Liver (tissue), 3 donors: ENCODE results near the gene CGN.

ENCODE experiments used
- FOXA1 ChIP-seq: IDR thresholded peaks from 2 replicates; pipeline ENCODE4 v1.6.1; 2016; ENCODE audit warnings: antibody characterized with exemption
- JUND ChIP-seq, 2 donors: IDR thresholded peaks; 2 replicates each; pipeline ENCODE4 v1.6.1; 2016; ENCODE audit warnings: antibody characterized with exemption in 2 of 2
- RAD21 ChIP-seq, 2 donors: IDR thresholded peaks; 2 replicates each; pipeline ENCODE4 v1.6.1; 2016; ENCODE audit warnings: antibody characterized with exemption in 2 of 2, mild to moderate bottlenecking in 2 of 2
- SP1 ChIP-seq: IDR thresholded peaks from 2 replicates; pipeline ENCODE4 v1.6.1; 2018; ENCODE audit warnings: antibody characterized with exemption, mild to moderate bottlenecking
- TF ChIP-seq, protein P1 (sequence below): fragments of 150-350 bp; IDR thresholded peaks from 2 replicates; pipeline ENCODE4 v1.5.1; 2017; ENCODE audit warnings: improper control_type of control experiment, low read depth, low read length; ENCODE audit not compliant: missing input control
- TF ChIP-seq, protein P2 (sequence below): IDR thresholded peaks from 2 replicates; pipeline ENCODE4 v1.6.1; 2016; ENCODE audit warnings: antibody characterized with exemption, mild to moderate bottlenecking
- donor health status: healthy.
- donor health status: healthy.

DNA sequence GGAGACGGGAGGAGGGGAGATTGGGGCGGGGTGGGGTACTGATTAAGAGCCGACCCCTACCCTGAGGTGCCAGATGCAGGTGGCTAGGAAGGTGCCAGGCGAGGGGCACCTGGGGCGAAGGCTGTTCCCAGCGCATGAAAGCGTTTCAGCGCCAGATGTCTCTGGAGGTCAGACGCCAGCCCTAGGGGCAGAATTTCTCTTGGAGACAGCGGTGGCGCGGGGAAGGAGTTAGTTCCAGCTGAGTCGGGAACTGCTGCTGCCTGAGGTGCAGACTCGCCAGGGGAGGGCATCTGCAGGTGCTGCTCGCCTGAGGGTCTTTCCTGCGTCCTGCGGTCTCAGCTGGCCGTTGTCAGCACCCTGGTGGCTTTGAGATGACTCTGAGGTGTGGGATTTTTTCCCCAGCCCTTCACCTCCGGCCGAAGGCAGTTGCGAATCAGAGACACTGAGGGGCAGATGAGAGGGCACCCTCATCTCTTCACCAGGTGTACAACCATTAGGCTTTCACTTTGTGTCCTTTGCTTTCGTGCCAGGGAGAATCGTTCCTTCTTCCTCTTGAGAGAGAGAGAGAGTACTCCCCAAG lies 539 bp downstream of the CGN start:
- peak in 1 of 2 donors; percentile 1 for TF ChIP-seq RAD21 (IDR thresholded peaks at IDR 0.05)
- TF ChIP-seq, protein P1, sequence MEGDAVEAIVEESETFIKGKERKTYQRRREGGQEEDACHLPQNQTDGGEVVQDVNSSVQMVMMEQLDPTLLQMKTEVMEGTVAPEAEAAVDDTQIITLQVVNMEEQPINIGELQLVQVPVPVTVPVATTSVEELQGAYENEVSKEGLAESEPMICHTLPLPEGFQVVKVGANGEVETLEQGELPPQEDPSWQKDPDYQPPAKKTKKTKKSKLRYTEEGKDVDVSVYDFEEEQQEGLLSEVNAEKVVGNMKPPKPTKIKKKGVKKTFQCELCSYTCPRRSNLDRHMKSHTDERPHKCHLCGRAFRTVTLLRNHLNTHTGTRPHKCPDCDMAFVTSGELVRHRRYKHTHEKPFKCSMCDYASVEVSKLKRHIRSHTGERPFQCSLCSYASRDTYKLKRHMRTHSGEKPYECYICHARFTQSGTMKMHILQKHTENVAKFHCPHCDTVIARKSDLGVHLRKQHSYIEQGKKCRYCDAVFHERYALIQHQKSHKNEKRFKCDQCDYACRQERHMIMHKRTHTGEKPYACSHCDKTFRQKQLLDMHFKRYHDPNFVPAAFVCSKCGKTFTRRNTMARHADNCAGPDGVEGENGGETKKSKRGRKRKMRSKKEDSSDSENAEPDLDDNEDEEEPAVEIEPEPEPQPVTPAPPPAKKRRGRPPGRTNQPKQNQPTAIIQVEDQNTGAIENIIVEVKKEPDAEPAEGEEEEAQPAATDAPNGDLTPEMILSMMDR = no peak
- TF ChIP-seq, protein P2, sequence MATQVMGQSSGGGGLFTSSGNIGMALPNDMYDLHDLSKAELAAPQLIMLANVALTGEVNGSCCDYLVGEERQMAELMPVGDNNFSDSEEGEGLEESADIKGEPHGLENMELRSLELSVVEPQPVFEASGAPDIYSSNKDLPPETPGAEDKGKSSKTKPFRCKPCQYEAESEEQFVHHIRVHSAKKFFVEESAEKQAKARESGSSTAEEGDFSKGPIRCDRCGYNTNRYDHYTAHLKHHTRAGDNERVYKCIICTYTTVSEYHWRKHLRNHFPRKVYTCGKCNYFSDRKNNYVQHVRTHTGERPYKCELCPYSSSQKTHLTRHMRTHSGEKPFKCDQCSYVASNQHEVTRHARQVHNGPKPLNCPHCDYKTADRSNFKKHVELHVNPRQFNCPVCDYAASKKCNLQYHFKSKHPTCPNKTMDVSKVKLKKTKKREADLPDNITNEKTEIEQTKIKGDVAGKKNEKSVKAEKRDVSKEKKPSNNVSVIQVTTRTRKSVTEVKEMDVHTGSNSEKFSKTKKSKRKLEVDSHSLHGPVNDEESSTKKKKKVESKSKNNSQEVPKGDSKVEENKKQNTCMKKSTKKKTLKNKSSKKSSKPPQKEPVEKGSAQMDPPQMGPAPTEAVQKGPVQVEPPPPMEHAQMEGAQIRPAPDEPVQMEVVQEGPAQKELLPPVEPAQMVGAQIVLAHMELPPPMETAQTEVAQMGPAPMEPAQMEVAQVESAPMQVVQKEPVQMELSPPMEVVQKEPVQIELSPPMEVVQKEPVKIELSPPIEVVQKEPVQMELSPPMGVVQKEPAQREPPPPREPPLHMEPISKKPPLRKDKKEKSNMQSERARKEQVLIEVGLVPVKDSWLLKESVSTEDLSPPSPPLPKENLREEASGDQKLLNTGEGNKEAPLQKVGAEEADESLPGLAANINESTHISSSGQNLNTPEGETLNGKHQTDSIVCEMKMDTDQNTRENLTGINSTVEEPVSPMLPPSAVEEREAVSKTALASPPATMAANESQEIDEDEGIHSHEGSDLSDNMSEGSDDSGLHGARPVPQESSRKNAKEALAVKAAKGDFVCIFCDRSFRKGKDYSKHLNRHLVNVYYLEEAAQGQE = no peak
- no peak for TF ChIP-seq SP1
- TF ChIP-seq FOXA1 = no peak
- TF ChIP-seq JUND (IDR thresholded peaks at IDR 0.05) = no peak
